Chondrocyte (in vitro differentiated cells): ENCODE results near the gene KIAA1217. TPM values are rescaled to one million over a fixed set of nuclear protein-coding genes. Genes with fewer than 3 reads are reported as not detected.

Experiments
- DNase-seq: peaks from one replicate; pipeline ENCODE4 v3.0.0; 2021; ENCODE audit warnings: mixed read lengths, low spot score
- H3K27ac Mint-ChIP-seq: one replicate; pipeline ENCODE4 v1.8.0; 2021; ENCODE audit warnings: mild to moderate bottlenecking, moderate library complexity, mixed read lengths; ENCODE audit not compliant: unreplicated experiment
- H3K27me3 Mint-ChIP-seq: 2 replicates; pipeline ENCODE4 v1.8.0; 2021; ENCODE audit warnings: low read depth, mixed read lengths
- H3K36me3 Mint-ChIP-seq: 2 replicates; pipeline ENCODE4 v1.8.0; 2021; ENCODE audit warnings: low read depth, mixed read lengths
- H3K4me1 Mint-ChIP-seq: 2 replicates; pipeline ENCODE4 v1.8.0; 2021; ENCODE audit warnings: low read depth, mild to moderate bottlenecking, mixed read lengths
- H3K4me3 Mint-ChIP-seq: one replicate; pipeline ENCODE4 v1.8.0; 2021; ENCODE audit warnings: mild to moderate bottlenecking, moderate library complexity, mixed read lengths; ENCODE audit not compliant: unreplicated experiment
- H3K9me3 Mint-ChIP-seq: 2 replicates; pipeline ENCODE4 v1.8.0; 2021; ENCODE audit warnings: low read depth, mixed read lengths
- CTCF ChIP-seq: fragments of 200-600 bp; sonication (generic); IDR thresholded peaks from 2 replicates; pipeline ENCODE4 v1.5.0; 2021; ENCODE audit warnings: antibody characterized with exemption, mild to moderate bottlenecking, moderate library complexity
- total RNA-seq: library from RNA; stranded (reverse); gene quantifications from 3 replicates; pipeline ENCODE4 v1.2.1, GENCODE V29; 2021

Gene KIAA1217
- total RNA-seq, 1 donor from 2014 or later: 13.2 TPM

GRCh38 chr10:24318517-24318916, 109.6 kb downstream of the KIAA1217 start:
- H3K27me3 Mint-ChIP-seq: no peaks in the 10 kb centered on the region
- H3K27ac Mint-ChIP-seq: no peak overlapping the region
- H3K9me3 Mint-ChIP-seq: no peaks in the 10 kb centered on the region
- H3K4me3 Mint-ChIP-seq: no peak overlapping the region
- TF ChIP-seq CTCF: no peak
- no peak for DNase-seq
- H3K4me1 Mint-ChIP-seq: no peaks in the 10 kb centered on the region
- H3K36me3 Mint-ChIP-seq: no peaks in the 10 kb centered on the region

- Mint-ChIP-seq H3K27ac (no peak overlapping the region), H3K36me3 (no peaks in the 10 kb centered on the region), H3K4me1 (peaks cover 3% of the 10 kb centered on the region), H3K4me3 (no peak overlapping the region), H3K9me3 (no peaks in the 10 kb centered on the region), H3K27me3 (no peaks in the 10 kb centered on the region)
- DNase-seq: no peak
- no peak for TF ChIP-seq CTCF
These were observed 111.4 kb downstream of the KIAA1217 start for GRCh38 chr10:24320373-24320772.

GRCh38 chr10:24324651-24325050, 115.7 kb downstream of the KIAA1217 start:
- DNase-seq: no peak
- Mint-ChIP-seq H3K27ac (no peak overlapping the region), H3K36me3 (peaks cover 5% of the 10 kb centered on the region), H3K27me3 (no peaks in the 10 kb centered on the region), H3K9me3 (peaks cover 9% of the 10 kb centered on the region), H3K4me1 (peaks cover 3% of the 10 kb centered on the region), H3K4me3 (no peak overlapping the region)
- no peak for TF ChIP-seq CTCF

- no peak overlapping the region for H3K4me3 Mint-ChIP-seq
- no peak for DNase-seq
- peaks cover 10% of the 10 kb centered on the region for H3K9me3 Mint-ChIP-seq
- peaks cover 39% of the 10 kb centered on the region for H3K4me1 Mint-ChIP-seq
- peaks cover 5% of the 10 kb centered on the region for H3K36me3 Mint-ChIP-seq
- no peak for TF ChIP-seq CTCF
- H3K27me3 Mint-ChIP-seq: no peaks in the 10 kb centered on the region
- H3K27ac Mint-ChIP-seq: no peak overlapping the region
These were observed 122.5 kb downstream of the KIAA1217 start for GRCh38 chr10:24331457-24331856.

- no peak for DNase-seq
- Mint-ChIP-seq H3K27me3 (no peaks in the 10 kb centered on the region), H3K36me3 (no peaks in the 10 kb centered on the region), H3K27ac (peak overlapping the region; percentile 67), H3K9me3 (peaks cover 2% of the 10 kb centered on the region), H3K4me1 (peaks cover 39% of the 10 kb centered on the region), H3K4me3 (no peak overlapping the region)
- no peak for TF ChIP-seq CTCF
These were observed 124.8 kb downstream of the KIAA1217 start for GRCh38 chr10:24333736-24334135.
